ENCODE measurements around the gene ANKFY1.

GRCh38 chr17:4179071-4179470 is 84.7 kb downstream of the ANKFY1 start:
- TF ChIP-seq POLR2A (IDR thresholded peaks at IDR 0.05): no peak
- TF ChIP-seq, protein P1, sequence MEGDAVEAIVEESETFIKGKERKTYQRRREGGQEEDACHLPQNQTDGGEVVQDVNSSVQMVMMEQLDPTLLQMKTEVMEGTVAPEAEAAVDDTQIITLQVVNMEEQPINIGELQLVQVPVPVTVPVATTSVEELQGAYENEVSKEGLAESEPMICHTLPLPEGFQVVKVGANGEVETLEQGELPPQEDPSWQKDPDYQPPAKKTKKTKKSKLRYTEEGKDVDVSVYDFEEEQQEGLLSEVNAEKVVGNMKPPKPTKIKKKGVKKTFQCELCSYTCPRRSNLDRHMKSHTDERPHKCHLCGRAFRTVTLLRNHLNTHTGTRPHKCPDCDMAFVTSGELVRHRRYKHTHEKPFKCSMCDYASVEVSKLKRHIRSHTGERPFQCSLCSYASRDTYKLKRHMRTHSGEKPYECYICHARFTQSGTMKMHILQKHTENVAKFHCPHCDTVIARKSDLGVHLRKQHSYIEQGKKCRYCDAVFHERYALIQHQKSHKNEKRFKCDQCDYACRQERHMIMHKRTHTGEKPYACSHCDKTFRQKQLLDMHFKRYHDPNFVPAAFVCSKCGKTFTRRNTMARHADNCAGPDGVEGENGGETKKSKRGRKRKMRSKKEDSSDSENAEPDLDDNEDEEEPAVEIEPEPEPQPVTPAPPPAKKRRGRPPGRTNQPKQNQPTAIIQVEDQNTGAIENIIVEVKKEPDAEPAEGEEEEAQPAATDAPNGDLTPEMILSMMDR (IDR thresholded peaks at IDR 0.05): no peak
